HCT116 (cell line): ENCODE results near the gene COL23A1. TPM values are rescaled to one million over a fixed set of nuclear protein-coding genes. Genes with fewer than 3 reads are reported as not detected.

Experiments
- ATAC-seq: fragments of 200-7000 bp; cut with Tn5 transposase; 2 replicates; pipeline ENCODE4 v1.9.1; 2020; ENCODE audit warnings: mild to moderate bottlenecking, moderate library complexity
- BruUV-seq: library from RNA; stranded (reverse); fragments of 400-500 nt; replicated peaks from 2 replicates; lab custom pipeline; 2021; lab: Mats Ljungman, UMichigan
- CTCF ChIA-PET: fragments of 300-600 bp; sonication (Branson Sonifier 250); formaldehyde crosslinking; loops from one replicate; lab custom pipeline; 2021; ENCODE audit warnings: antibody characterized with exemption; lab: Charles Lee
- POLR2A ChIA-PET: fragments of 300-600, 350-600 bp; sonication (Branson Sonifier 250); formaldehyde crosslinking; loops from one replicate; lab custom pipeline; 2021; ENCODE audit warnings: antibody characterized with exemption; lab: Charles Lee
- RAD21 ChIA-PET, 2 experiments: fragments of 300-600 bp; sonication (Branson Sonifier 250); formaldehyde crosslinking; loops; one replicate each; lab custom pipeline; 2023; ENCODE audit warnings: low total read pairs in 2 of 2; ENCODE audit not compliant: uncharacterized antibody in 2 of 2, unreplicated experiment in 2 of 2, low non-redundant PET in 1 of 2; lab: Charles Lee
- DNase-seq: peaks from one replicate; pipeline ENCODE4 v3.0.0-alpha.2; 2010; ENCODE audit warnings: low read depth, low spot score
- H2AFZ ChIP-seq: fragments of 200-600 bp; shearing (Covaris generic), sonication (generic); 2 replicates; pipeline ENCODE4 v1.6.1; 2017; ENCODE audit warnings: low read depth, mixed run types, mixed read lengths, antibody characterized with exemption, low read length; ENCODE audit not compliant: poor library complexity, severe bottlenecking
- H3K27ac ChIP-seq: 2 replicates; pipeline ENCODE4 v1.5.1; 2012; ENCODE audit warnings: low read depth, low read length
- H3K27me3 ChIP-seq: fragments of 200-600 bp; sonication (generic); 2 replicates; pipeline ENCODE4 v1.6.1; 2016; ENCODE audit warnings: mixed run types, low read length, mixed read lengths; ENCODE audit not compliant: insufficient read depth
- H3K36me3 ChIP-seq, 2 experiments: fragments of 200-500 bp in 1 of 2; fragments of 200-600 bp in 1 of 2; sonication (Bioruptor generic) in 1 of 2; sonication (generic) in 1 of 2; 2 replicates each; pipeline versions ENCODE4 v1.5.1 to v1.6.1; 2014 to 2016; ENCODE audit warnings: low read length in 2 of 2, inconsistent platforms in 1 of 2, mixed read lengths in 1 of 2, mixed run types in 1 of 2; ENCODE audit not compliant: insufficient read depth in 2 of 2, control insufficient read depth in 1 of 2
- H3K4me1 ChIP-seq, 2 experiments: fragments of 200-600 bp in 1 of 2; sonication (generic) in 1 of 2; 2 replicates each; pipeline versions ENCODE4 v1.5.1 to v1.6.1; 2012 to 2017; ENCODE audit warnings: low read length in 2 of 2, inconsistent platforms in 1 of 2, mild to moderate bottlenecking in 1 of 2, mixed read lengths in 1 of 2, mixed run types in 1 of 2, moderate library complexity in 1 of 2; ENCODE audit not compliant: insufficient read depth in 2 of 2, control insufficient read depth in 1 of 2
- H3K4me2 ChIP-seq: fragments of 200-600 bp; sonication (generic); 2 replicates; pipeline ENCODE4 v1.6.1; 2017; ENCODE audit warnings: mixed run types, low read length, mixed read lengths
- H3K4me3 ChIP-seq, 2 experiments: fragments of 200-600 bp in 1 of 2; sonication (generic) in 1 of 2; replicated peaks in 1 of 2; 2 replicates each; pipeline ENCODE4 v1.5.1; 2011 to 2016; ENCODE audit warnings: low read length in 2 of 2, control low read depth in 1 of 2, low read depth in 1 of 2, mild to moderate bottlenecking in 1 of 2, mixed read lengths in 1 of 2, mixed run types in 1 of 2
- H3K79me2 ChIP-seq: fragments of 200-600 bp; sonication (generic); 2 replicates; pipeline ENCODE4 v1.6.1; 2017; ENCODE audit warnings: mild to moderate bottlenecking, mixed run types, low read length, moderate library complexity, mixed read lengths; ENCODE audit not compliant: insufficient read depth
- H3K9ac ChIP-seq: fragments of 200-600 bp; sonication (generic); 2 replicates; pipeline ENCODE4 v1.6.1; 2016; ENCODE audit warnings: low read length, mixed read lengths
- H3K9me2 ChIP-seq: fragments of 200-600 bp; sonication (generic), shearing (Covaris generic); 2 replicates; pipeline ENCODE4 v1.6.1; 2017; ENCODE audit warnings: mixed run types, mild to moderate bottlenecking, moderate library complexity; ENCODE audit not compliant: insufficient read depth
- H3K9me3 ChIP-seq, 2 experiments: fragments of 200-500 bp in 1 of 2; fragments of 200-600 bp in 1 of 2; sonication (Bioruptor generic) in 1 of 2; sonication (generic) in 1 of 2; 2 replicates each; pipeline ENCODE4 v1.6.1; 2014 to 2017; ENCODE audit warnings: low read length in 2 of 2, mixed read lengths in 2 of 2, inconsistent platforms in 1 of 2, low read depth in 1 of 2, mild to moderate bottlenecking in 1 of 2, mixed run types in 1 of 2, moderate library complexity in 1 of 2; ENCODE audit not compliant: control insufficient read depth in 1 of 2, insufficient read depth in 1 of 2
- H4K20me1 ChIP-seq: fragments of 200-600 bp; sonication (generic), shearing (Covaris generic); 2 replicates; pipeline ENCODE4 v1.6.1; 2017; ENCODE audit warnings: mixed run types, mild to moderate bottlenecking, moderate library complexity; ENCODE audit not compliant: insufficient read depth
- CBX3 ChIP-seq: IDR thresholded peaks from 2 replicates; pipeline ENCODE4 v1.6.1; 2012; ENCODE audit warnings: low read depth
- ELF1 ChIP-seq: IDR thresholded peaks from 2 replicates; pipeline ENCODE4 v1.6.1; 2012; ENCODE audit warnings: low read depth, borderline replicate concordance
- EZH2 ChIP-seq: fragments of 200-600 bp; sonication (generic); IDR thresholded peaks from 2 replicates; pipeline ENCODE4 v1.6.1; 2017; ENCODE audit warnings: antibody characterized with exemption, mixed run types
- EZH2phosphoT487 ChIP-seq: fragments of 200-600 bp; IDR thresholded peaks from 2 replicates; pipeline ENCODE4 v1.6.1; 2018; ENCODE audit warnings: antibody characterized with exemption, borderline replicate concordance
- FOSL1 ChIP-seq: IDR thresholded peaks from 2 replicates; pipeline ENCODE4 v1.6.1; 2012; ENCODE audit warnings: low read depth
- JUND ChIP-seq: IDR thresholded peaks from 2 replicates; pipeline ENCODE4 v1.6.1; 2012
- POLR2A ChIP-seq: IDR thresholded peaks from 2 replicates; pipeline ENCODE4 v1.7.0; 2011; ENCODE audit warnings: borderline replicate concordance; ENCODE audit not compliant: insufficient read depth, insufficient read length; ENCODE audit errors: extremely low read depth
- POLR2AphosphoS5 ChIP-seq: IDR thresholded peaks from 2 replicates; pipeline ENCODE4 v1.6.1; 2011; ENCODE audit warnings: mild to moderate bottlenecking, low read depth, low read length, moderate library complexity
- RAD21 ChIP-seq: IDR thresholded peaks from 2 replicates; pipeline ENCODE4 v1.6.1; 2012; ENCODE audit warnings: low read depth, mild to moderate bottlenecking
- REST ChIP-seq: IDR thresholded peaks from 2 replicates; pipeline ENCODE4 v1.6.1; 2012; ENCODE audit warnings: low read depth
- SIN3A ChIP-seq: IDR thresholded peaks from 2 replicates; pipeline ENCODE4 v1.6.1; 2012; ENCODE audit warnings: low read depth
- SP1 ChIP-seq: IDR thresholded peaks from 2 replicates; pipeline ENCODE4 v1.6.1; 2012; ENCODE audit warnings: low read depth
- SRF ChIP-seq: IDR thresholded peaks from 2 replicates; pipeline ENCODE4 v1.6.1; 2012; ENCODE audit warnings: low read depth
- TCF7L2 ChIP-seq: IDR thresholded peaks from 2 replicates; pipeline ENCODE4 v1.7.0; 2011; ENCODE audit warnings: borderline replicate concordance, inconsistent platforms; ENCODE audit not compliant: insufficient read depth, insufficient read length; ENCODE audit errors: extremely low read depth
- YY1 ChIP-seq: IDR thresholded peaks from 2 replicates; pipeline ENCODE4 v1.6.1; 2011; ENCODE audit warnings: low read length, low read depth, moderate library complexity, mild to moderate bottlenecking; ENCODE audit not compliant: insufficient replicate concordance; ENCODE audit errors: extremely low read depth
- ZFX ChIP-seq: fragments of 450-650 bp; IDR thresholded peaks from 2 replicates; pipeline ENCODE4 v1.6.1; 2017
- intact Hi-C: fragments of 100-400 bp; cut with micrococcal nuclease; formaldehyde crosslinking; loops from 2 replicates; pipeline ENCODE4 v1.10.0; 2022
- total RNA-seq: library from RNA; stranded (reverse); gene quantifications from one replicate; pipeline ENCODE4 v1.2.1, GENCODE V29; 2021; ENCODE audit not compliant: unreplicated experiment

The COL23A1 gene
- total RNA-seq, 1 experiment from 2014 or later: not detected

GRCh38 chr5:178605788-178606187 lies 15.6 kb upstream of the COL23A1 start:
- H3K4me1 ChIP-seq: no peaks in the 10 kb centered on the region
- H3K9me3 ChIP-seq: 0 out of 4 replicates have a peak, but pooled peaks cover 0 to 3% of the 10 kb centered on the region in 2 experiments
- CTCF ChIA-PET: no interaction called here
- no peak overlapping the region for H3K4me3 ChIP-seq
- POLR2A ChIA-PET: no interaction called here
- DNase-seq: no peak
- H3K4me2 ChIP-seq: no peak overlapping the region
- no peak for ATAC-seq
- H3K9me2 ChIP-seq: no peaks in the 10 kb centered on the region
- no TSS peak for BruUV-seq
- no peaks in the 10 kb centered on the region for H3K27me3 ChIP-seq
- H2AFZ ChIP-seq: no peak overlapping the region
- H4K20me1 ChIP-seq: no peaks in the 10 kb centered on the region
- intact Hi-C loops: no loop called here
- no peak for TF ChIP-seq EZH2
- TF ChIP-seq CBX3: no peak
- no peak for TF ChIP-seq SP1
- no peak for TF ChIP-seq RAD21
- TF ChIP-seq SIN3A: no peak
- TF ChIP-seq EZH2phosphoT487: no peak
- no peak for TF ChIP-seq POLR2AphosphoS5
- TF ChIP-seq JUND: no peak
- no peak for TF ChIP-seq POLR2A
- TF ChIP-seq FOSL1: no peak
- no peak for TF ChIP-seq YY1
- TF ChIP-seq ELF1: no peak
- no peak for TF ChIP-seq TCF7L2
- TF ChIP-seq REST: no peak
- no peak for TF ChIP-seq ZFX
- TF ChIP-seq SRF: no peak
- TF ChIP-seq, all 23 proteins: peak for 0
- H3K36me3 ChIP-seq: peaks cover 30 to 44% of the 10 kb centered on the region in 2 experiments
- RAD21 ChIA-PET: no interaction called here
- no peaks in the 10 kb centered on the region; the same call in 1 of the 2 replicates for H3K79me2 ChIP-seq
- H3K27ac ChIP-seq: no peak overlapping the region
- no peak overlapping the region for H3K9ac ChIP-seq
